GM12878 (cell line): ENCODE data around the gene GNAQ. TPM values are rescaled to one million over a fixed set of nuclear protein-coding genes. Genes with fewer than 3 reads are reported as not detected.

ENCODE experiments used
- ATAC-seq: fragments of 200-7000 bp; cut with Tn5 transposase; 3 replicates; pipeline ENCODE4 v1.9.1; 2020; ENCODE audit warnings: mild to moderate bottlenecking, moderate library complexity
- BruUV-seq: library from RNA; stranded (reverse); fragments of 400-500 nt; replicated peaks from 2 replicates; lab custom pipeline; 2021; lab: Mats Ljungman, UMichigan
- CTCF ChIA-PET: fragments of 300-600 bp; sonication (Branson Sonifier 250); formaldehyde crosslinking; extraction: SDS; loops from one replicate; lab custom pipeline; 2021; ENCODE audit warnings: inconsistent platforms; lab: Yijun Ruan, JAX
- POLR2A ChIA-PET: fragments of 350-600 bp; formaldehyde crosslinking; extraction: SDS; loops from one replicate; lab custom pipeline; 2021; ENCODE audit warnings: inconsistent platforms; lab: Charles Lee
- RAD21 ChIA-PET: fragments of 300-600 bp; sonication (Branson Sonifier 250); formaldehyde crosslinking; loops from one replicate; lab custom pipeline; 2023; ENCODE audit warnings: antibody characterized with exemption; ENCODE audit not compliant: unreplicated experiment; lab: Charles Lee
- SMC1A ChIA-PET: fragments of 300-600 bp; sonication (Branson Sonifier 250); formaldehyde crosslinking; loops from one replicate; lab custom pipeline; 2023; ENCODE audit not compliant: unreplicated experiment, uncharacterized antibody; lab: Charles Lee
- DNase-seq: peaks from one replicate; pipeline ENCODE4 v3.0.0-alpha.2; 2011; ENCODE audit warnings: low read depth, low spot score
- FAIRE-seq: peaks from 3 replicates; lab custom pipeline; 2011; peaks lifted over from hg19 to GRCh38; lab: Jason Lieb, UNC
- H2AFZ ChIP-seq: 2 replicates; pipeline ENCODE4 v1.6.0; 2011; ENCODE audit warnings: low read depth, low read length, control low read depth; ENCODE audit not compliant: control insufficient read depth
- H3K27ac ChIP-seq: 2 replicates; pipeline ENCODE4 v1.5.1; 2011; ENCODE audit warnings: control low read depth; ENCODE audit not compliant: control insufficient read depth, insufficient read depth
- H3K27me3 ChIP-seq, 2 experiments: replicated peaks in 1 of 2; 2 replicates each; pipeline versions ENCODE4 v1.6.0 to v1.6.1; 2011; ENCODE audit warnings: low read length in 1 of 2; ENCODE audit not compliant: control insufficient read depth in 2 of 2, insufficient read depth in 2 of 2
- H3K36me3 ChIP-seq, 2 experiments: 2 replicates each; pipeline ENCODE4 v1.5.1; 2011; ENCODE audit warnings: low read length in 1 of 2; ENCODE audit not compliant: control insufficient read depth in 2 of 2, insufficient read depth in 2 of 2
- H3K4me1 ChIP-seq: 2 replicates; pipeline ENCODE4 v1.6.1; 2011; ENCODE audit warnings: mild to moderate bottlenecking, low read length, moderate library complexity, mixed read lengths; ENCODE audit not compliant: control insufficient read depth, insufficient read depth
- H3K4me2 ChIP-seq: 2 replicates; pipeline ENCODE4 v1.6.0; 2011; ENCODE audit warnings: control low read depth; ENCODE audit not compliant: control insufficient read depth, insufficient read depth
- H3K4me3 ChIP-seq: fragments of 200-600 bp; sonication (generic); 2 replicates; pipeline ENCODE4 v1.5.1; 2016
- H3K79me2 ChIP-seq: 2 replicates; pipeline ENCODE4 v1.6.0; 2011; ENCODE audit warnings: low read length; ENCODE audit not compliant: control insufficient read depth, insufficient read depth
- H3K9ac ChIP-seq: 2 replicates; pipeline ENCODE4 v1.8.0; 2011; ENCODE audit warnings: low read length, control low read depth, mixed read lengths; ENCODE audit not compliant: control insufficient read depth, insufficient read depth
- H3K9me3 ChIP-seq: replicated peaks from 3 replicates; pipeline ENCODE4 v1.5.1; 2011; ENCODE audit warnings: mild to moderate bottlenecking, low read length; ENCODE audit not compliant: control insufficient read depth, insufficient read depth
- H4K20me1 ChIP-seq: 2 replicates; pipeline ENCODE4 v1.6.0; 2011; ENCODE audit not compliant: control insufficient read depth, insufficient read depth
- BCL11A ChIP-seq: IDR thresholded peaks from 2 replicates; pipeline ENCODE4 v1.6.1; 2011; ENCODE audit warnings: low read depth, low read length
- ESRRA ChIP-seq: IDR thresholded peaks from 2 replicates; pipeline ENCODE4 v1.6.1; 2012; ENCODE audit warnings: mild to moderate bottlenecking, low read length, improper control_type of control experiment
- FOXK2 ChIP-seq: fragments of 450-650 bp; IDR thresholded peaks from 2 replicates; pipeline ENCODE4 v1.6.1; 2017; ENCODE audit warnings: mild to moderate bottlenecking, moderate library complexity
- JUNB ChIP-seq: IDR thresholded peaks from 2 replicates; pipeline ENCODE4 v1.6.1; 2016; ENCODE audit warnings: antibody characterized with exemption, mild to moderate bottlenecking
- KLF5 ChIP-seq: fragments of 450-650 bp; IDR thresholded peaks from 2 replicates; pipeline ENCODE4 v1.6.1; 2014; ENCODE audit warnings: mild to moderate bottlenecking; ENCODE audit not compliant: partially characterized antibody
- MYC ChIP-seq: IDR thresholded peaks from 2 replicates; pipeline ENCODE4 v1.6.1; 2011; ENCODE audit warnings: mild to moderate bottlenecking, low read length, moderate library complexity, inconsistent platforms; ENCODE audit not compliant: insufficient read depth, insufficient replicate concordance, insufficient read length, severe bottlenecking
- NR2C2 ChIP-seq: IDR thresholded peaks from 2 replicates; pipeline ENCODE4 v1.6.1; 2011; ENCODE audit warnings: borderline replicate concordance, low read depth; ENCODE audit not compliant: control insufficient read depth, insufficient read length
- RFX5 ChIP-seq: IDR thresholded peaks from 2 replicates; pipeline ENCODE4 v1.6.1; 2011; ENCODE audit warnings: low read depth, low read length, improper control_type of control experiment
- TCF12 ChIP-seq: IDR thresholded peaks from 2 replicates; pipeline ENCODE4 v1.6.1; 2011; ENCODE audit warnings: low read depth, mild to moderate bottlenecking, low read length
- TCF7 ChIP-seq: IDR thresholded peaks from 2 replicates; pipeline ENCODE4 v1.6.1; 2014; ENCODE audit warnings: antibody characterized with exemption, borderline replicate concordance
- YY1 ChIP-seq: IDR thresholded peaks from 2 replicates; pipeline ENCODE4 v1.6.1; 2011; ENCODE audit warnings: low read depth, mild to moderate bottlenecking, low read length
- WGBS: methylation state at CpG from one replicate; pipeline ENCODE4 v1.1.6; 2016; ENCODE audit warnings: low lambda C conversion rate; ENCODE audit not compliant: insufficient replicate concordance, insufficient coverage; ENCODE audit errors: missing lambda C conversion rate; 5-methylcytosine and 5-hydroxymethylcytosine counted together
- in situ Hi-C: fragments of 300-500 bp; cut with MboI; formaldehyde crosslinking; loops from 9 replicates; pipeline ENCODE4 v1.14.3; 2018; ENCODE audit warnings: mixed read lengths
- intact Hi-C: fragments of 100-400 bp; cut with micrococcal nuclease; formaldehyde crosslinking; loops from one replicate; pipeline ENCODE4 v1.14.2; 2022; ENCODE audit not compliant: unreplicated experiment
- polyA plus RNA-seq, 11 experiments: library from polyadenylated mRNA; depleted of rRNA in 4 of 11; unstranded in 6 of 11; stranded (reverse) in 5 of 11; fragments of >200 nt; fragmentation: Nextera tagmentation in 4 of 11; fragmentation: Illumina TruSeq in 1 of 11; extraction: Ambion mirVana in 4 of 11; extraction: Trizol in 1 of 11; gene quantifications; 1 replicate in 1 of 11; 2 replicates in 10 of 11; pipeline versions ENCODE4 v1.2.1 to v1.2.3, GENCODE V29; 2011 to 2016; ENCODE audit warnings: inconsistent platforms in 2 of 11, missing spikeins in 2 of 11, low read depth in 1 of 11
- total RNA-seq, 4 experiments: library from RNA; depleted of rRNA in 3 of 4; stranded (reverse); fragments of >200 nt in 3 of 4; fragmentation: Illumina TruSeq in 1 of 4; extraction: Trizol in 1 of 4; gene quantifications; 2 replicates each; pipeline versions ENCODE4 v1.2.1 to v1.2.3, GENCODE V29; 2013 to 2021
- TF ChIP-seq, protein P1 (sequence below): fragments of 450-650 bp; IDR thresholded peaks from 2 replicates; pipeline ENCODE4 v1.6.1; 2017; ENCODE audit warnings: borderline replicate concordance
- TF ChIP-seq, protein P2 (sequence below): fragments of 450-650 bp; IDR thresholded peaks from 2 replicates; pipeline ENCODE4 v1.6.1; 2018; ENCODE audit warnings: mild to moderate bottlenecking, low read depth, moderate library complexity; ENCODE audit not compliant: partially characterized antibody

GNAQ gene
- total and polyA plus RNA-seq, 10 of the 15 experiments (the other 5 are each of a cell fraction or from before 2014, with no cell fraction given), result 0.15 to 47.2 (median 0.49) TPM

DNA sequence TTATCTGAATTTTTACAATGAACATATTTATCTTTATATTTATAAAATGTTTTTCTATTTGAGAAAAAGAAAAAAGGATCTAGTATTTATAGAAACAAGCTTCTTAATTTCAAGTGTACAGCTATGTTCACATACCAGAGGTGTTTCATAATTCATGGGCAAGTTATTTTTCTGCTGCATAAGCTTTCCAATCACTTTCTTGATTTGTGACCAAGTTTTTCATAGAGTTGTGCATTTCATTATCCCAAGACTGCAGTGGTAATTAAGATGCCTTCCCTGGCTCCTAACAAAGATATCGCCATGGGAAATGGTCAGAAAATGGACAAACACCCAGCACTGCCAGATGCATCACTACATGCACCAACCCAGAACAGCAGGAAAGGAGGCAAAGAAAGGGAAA, 124.6 kb downstream of the GNAQ start:
- DNase-seq (no peak), FAIRE-seq (no peak), ATAC-seq (no peak)
- in situ Hi-C loops, result no loop called here
- no TSS peak for BruUV-seq
- TF ChIP-seq BCL11A (no peak), KLF5 (no peak), MYC (no peak), TCF7 (no peak), FOXK2 (no peak), TCF12 (no peak), YY1 (no peak), ESRRA (no peak), JUNB (no peak), RFX5 (no peak), NR2C2 (no peak)
- TF ChIP-seq, protein P1, sequence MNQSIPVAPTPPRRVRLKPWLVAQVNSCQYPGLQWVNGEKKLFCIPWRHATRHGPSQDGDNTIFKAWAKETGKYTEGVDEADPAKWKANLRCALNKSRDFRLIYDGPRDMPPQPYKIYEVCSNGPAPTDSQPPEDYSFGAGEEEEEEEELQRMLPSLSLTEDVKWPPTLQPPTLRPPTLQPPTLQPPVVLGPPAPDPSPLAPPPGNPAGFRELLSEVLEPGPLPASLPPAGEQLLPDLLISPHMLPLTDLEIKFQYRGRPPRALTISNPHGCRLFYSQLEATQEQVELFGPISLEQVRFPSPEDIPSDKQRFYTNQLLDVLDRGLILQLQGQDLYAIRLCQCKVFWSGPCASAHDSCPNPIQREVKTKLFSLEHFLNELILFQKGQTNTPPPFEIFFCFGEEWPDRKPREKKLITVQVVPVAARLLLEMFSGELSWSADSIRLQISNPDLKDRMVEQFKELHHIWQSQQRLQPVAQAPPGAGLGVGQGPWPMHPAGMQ, result no peak
- TF ChIP-seq, protein P2, sequence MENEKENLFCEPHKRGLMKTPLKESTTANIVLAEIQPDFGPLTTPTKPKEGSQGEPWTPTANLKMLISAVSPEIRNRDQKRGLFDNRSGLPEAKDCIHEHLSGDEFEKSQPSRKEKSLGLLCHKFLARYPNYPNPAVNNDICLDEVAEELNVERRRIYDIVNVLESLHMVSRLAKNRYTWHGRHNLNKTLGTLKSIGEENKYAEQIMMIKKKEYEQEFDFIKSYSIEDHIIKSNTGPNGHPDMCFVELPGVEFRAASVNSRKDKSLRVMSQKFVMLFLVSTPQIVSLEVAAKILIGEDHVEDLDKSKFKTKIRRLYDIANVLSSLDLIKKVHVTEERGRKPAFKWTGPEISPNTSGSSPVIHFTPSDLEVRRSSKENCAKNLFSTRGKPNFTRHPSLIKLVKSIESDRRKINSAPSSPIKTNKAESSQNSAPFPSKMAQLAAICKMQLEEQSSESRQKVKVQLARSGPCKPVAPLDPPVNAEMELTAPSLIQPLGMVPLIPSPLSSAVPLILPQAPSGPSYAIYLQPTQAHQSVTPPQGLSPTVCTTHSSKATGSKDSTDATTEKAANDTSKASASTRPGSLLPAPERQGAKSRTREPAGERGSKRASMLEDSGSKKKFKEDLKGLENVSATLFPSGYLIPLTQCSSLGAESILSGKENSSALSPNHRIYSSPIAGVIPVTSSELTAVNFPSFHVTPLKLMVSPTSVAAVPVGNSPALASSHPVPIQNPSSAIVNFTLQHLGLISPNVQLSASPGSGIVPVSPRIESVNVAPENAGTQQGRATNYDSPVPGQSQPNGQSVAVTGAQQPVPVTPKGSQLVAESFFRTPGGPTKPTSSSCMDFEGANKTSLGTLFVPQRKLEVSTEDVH, result no peak
- intact Hi-C loops, result no loop called here
- Histone ChIP-seq H3K9ac (no peak overlapping the region), H3K27me3 (no peaks in the 10 kb centered on the region), H3K4me3 (no peak overlapping the region), H3K9me3 (no peaks in the 10 kb centered on the region), H3K79me2 (no peaks in the 10 kb centered on the region), H4K20me1 (no peaks in the 10 kb centered on the region), H3K27ac (no peak overlapping the region), H3K4me2 (no peak overlapping the region), H2AFZ (no peak overlapping the region), H3K36me3 (no peaks in the 10 kb centered on the region), H3K4me1 (no peaks in the 10 kb centered on the region)
- ChIA-PET RAD21 (interaction anchor here (1.0 to 1.1 kb wide), 3 partner anchors 11 to 65 kb away, joined by 3 to 4 read pairs (median 3); no protein-coding TSS in a partner anchor), CTCF (interaction anchor here (0.9 to 3.7 kb wide), 5 partner anchors 8 to 450 kb away, joined by 3 to 26 read pairs (median 3); no protein-coding TSS in a partner anchor), POLR2A (interaction anchor here (0.7 kb wide), 1 partner anchor 10 kb away, joined by 3 read pairs; no protein-coding TSS in a partner anchor), SMC1A (interaction anchor here (0.7 to 7.3 kb wide), 5 partner anchors 10 to 40 kb away, joined by 3 to 71 read pairs (median 3); no protein-coding TSS in a partner anchor)
- WGBS, result 33% methylated on average over 1 of the region's 1 CpG
